ENCODE results near the gene ERICH4.

ERICH4 gene

GRCh38 chr19:41409288-41409687 is 33.7 kb upstream of the ERICH4 start:
- peak overlapping the region; percentile 50 for H3K27ac ChIP-seq
- TF ChIP-seq CTCF (IDR thresholded peaks at IDR 0.05) (no peak), ZFX (IDR thresholded peaks at IDR 0.05; ENCODE audit: borderline replicate concordance) (no peak)

- TF ChIP-seq CTCF (IDR thresholded peaks at IDR 0.05) (no peak), ZFX (IDR thresholded peaks at IDR 0.05; ENCODE audit: borderline replicate concordance) (no peak)
- no peak overlapping the region for H3K27ac ChIP-seq
These were observed 32.5 kb upstream of the ERICH4 start for GRCh38 chr19:41410336-41411054.

GRCh38 chr19:41411100-41411967 is 31.6 kb upstream of the ERICH4 start:
- H3K27ac ChIP-seq: no peak overlapping the region
- TF ChIP-seq CTCF (IDR thresholded peaks at IDR 0.05) (no peak), ZFX (IDR thresholded peaks at IDR 0.05; ENCODE audit: borderline replicate concordance) (no peak)

- TF ChIP-seq CTCF (IDR thresholded peaks at IDR 0.05): no peak
- TF ChIP-seq ZFX (IDR thresholded peaks at IDR 0.05; ENCODE audit: borderline replicate concordance): no peak
- no peak overlapping the region for H3K27ac ChIP-seq
These were observed 31.0 kb upstream of the ERICH4 start for GRCh38 chr19:41411968-41412265.

- TF ChIP-seq CTCF (IDR thresholded peaks at IDR 0.05): no peak
- no peak for TF ChIP-seq ZFX (IDR thresholded peaks at IDR 0.05; ENCODE audit: borderline replicate concordance)
- no peak overlapping the region for H3K27ac ChIP-seq
These were observed 30.0 kb upstream of the ERICH4 start for GRCh38 chr19:41412953-41413352.

- H3K27ac ChIP-seq: no peak overlapping the region
- TF ChIP-seq ZFX (IDR thresholded peaks at IDR 0.05; ENCODE audit: borderline replicate concordance) (no peak), CTCF (IDR thresholded peaks at IDR 0.05) (no peak)
These were observed 29.0 kb upstream of the ERICH4 start for GRCh38 chr19:41413947-41414346.

GRCh38 chr19:41414461-41414860 is 28.5 kb upstream of the ERICH4 start:
- no peak for TF ChIP-seq CTCF (IDR thresholded peaks at IDR 0.05)
- no peak for TF ChIP-seq ZFX (IDR thresholded peaks at IDR 0.05; ENCODE audit: borderline replicate concordance)

More at GRCh38 chr19:41414461-41414860, 28.5 kb upstream of the ERICH4 start:
- no peak overlapping the region for H3K27ac ChIP-seq

Measured in 22Rv1 (cell line).